Esophagus muscularis mucosa (tissue), 4 donors: ENCODE data around the gene MAPK7.

Experiments used
- EP300 ChIP-seq: sonication (generic); formaldehyde crosslinking; IDR thresholded peaks from one replicate; pipeline ENCODE4 v1.6.1; 2017; ENCODE audit warnings: antibody characterized with exemption
- POLR2A ChIP-seq: fragments of 450-650 bp; IDR thresholded peaks from one replicate; pipeline ENCODE4 v1.6.1; 2017; ENCODE audit warnings: antibody characterized with exemption, moderate library complexity, mild to moderate bottlenecking, low read depth
- POLR2AphosphoS5 ChIP-seq, 2 donors: sonication (generic); formaldehyde crosslinking; IDR thresholded peaks; one replicate each; pipeline ENCODE4 v1.6.1; 2017; ENCODE audit warnings: antibody characterized with exemption in 2 of 2
- TF ChIP-seq, protein P1 (sequence below), 3 experiments: fragments of 200-600 bp in 2 of 3; fragments of 450-650 bp in 1 of 3; sonication (generic) in 2 of 3; IDR thresholded peaks; one replicate each; pipeline ENCODE4 v1.5.1; 2017 to 2019; ENCODE audit warnings: antibody characterized with exemption in 3 of 3, mild to moderate bottlenecking in 2 of 3, moderate library complexity in 1 of 3

DNA sequence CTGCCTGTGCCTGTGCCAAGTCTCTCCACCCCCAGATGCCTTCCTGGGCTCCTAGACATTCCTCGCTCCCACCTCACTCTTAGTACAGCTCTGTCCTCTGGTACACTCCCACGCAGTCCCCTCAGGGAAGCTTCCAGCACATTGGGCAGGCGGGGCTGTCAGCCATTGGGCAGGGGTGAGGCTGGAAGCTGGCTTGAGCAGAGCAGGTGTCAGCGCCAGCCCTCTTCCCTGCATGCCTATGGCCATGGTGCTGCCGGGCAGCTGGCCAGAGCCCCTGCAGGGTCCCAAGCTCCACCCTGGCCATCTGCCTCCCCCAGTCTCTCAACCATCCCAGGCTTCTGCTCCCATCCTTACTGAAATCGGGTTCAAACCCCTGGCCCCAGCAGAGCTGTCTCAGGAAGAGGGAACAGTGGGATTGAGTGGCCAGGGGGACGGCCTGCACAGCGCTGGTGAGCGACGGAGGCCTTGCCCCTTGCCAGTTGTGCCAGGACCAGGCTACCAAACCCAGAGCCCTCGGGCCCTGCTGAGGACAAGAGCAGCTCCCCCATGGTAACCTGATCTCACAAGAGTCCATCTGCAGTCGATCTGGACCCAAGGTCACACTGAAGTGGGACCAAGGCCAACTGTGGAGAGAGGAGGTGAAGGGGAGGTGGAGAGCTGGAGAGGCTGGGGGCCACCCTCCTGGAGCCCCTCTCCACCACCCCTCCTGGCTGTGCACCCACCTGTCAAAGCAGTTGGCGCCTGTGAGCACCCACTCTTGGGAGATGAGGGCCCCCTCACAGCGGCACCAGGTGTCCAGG is 13.4 kb upstream of the MAPK7 start:
- TF ChIP-seq POLR2AphosphoS5 (IDR thresholded peaks at IDR 0.05): no peak
- TF ChIP-seq, protein P1, sequence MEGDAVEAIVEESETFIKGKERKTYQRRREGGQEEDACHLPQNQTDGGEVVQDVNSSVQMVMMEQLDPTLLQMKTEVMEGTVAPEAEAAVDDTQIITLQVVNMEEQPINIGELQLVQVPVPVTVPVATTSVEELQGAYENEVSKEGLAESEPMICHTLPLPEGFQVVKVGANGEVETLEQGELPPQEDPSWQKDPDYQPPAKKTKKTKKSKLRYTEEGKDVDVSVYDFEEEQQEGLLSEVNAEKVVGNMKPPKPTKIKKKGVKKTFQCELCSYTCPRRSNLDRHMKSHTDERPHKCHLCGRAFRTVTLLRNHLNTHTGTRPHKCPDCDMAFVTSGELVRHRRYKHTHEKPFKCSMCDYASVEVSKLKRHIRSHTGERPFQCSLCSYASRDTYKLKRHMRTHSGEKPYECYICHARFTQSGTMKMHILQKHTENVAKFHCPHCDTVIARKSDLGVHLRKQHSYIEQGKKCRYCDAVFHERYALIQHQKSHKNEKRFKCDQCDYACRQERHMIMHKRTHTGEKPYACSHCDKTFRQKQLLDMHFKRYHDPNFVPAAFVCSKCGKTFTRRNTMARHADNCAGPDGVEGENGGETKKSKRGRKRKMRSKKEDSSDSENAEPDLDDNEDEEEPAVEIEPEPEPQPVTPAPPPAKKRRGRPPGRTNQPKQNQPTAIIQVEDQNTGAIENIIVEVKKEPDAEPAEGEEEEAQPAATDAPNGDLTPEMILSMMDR (IDR thresholded peaks at IDR 0.05): no peak
- TF ChIP-seq EP300: no peak
- TF ChIP-seq POLR2A: no peak
